Erythroblast (primary cell): Measurements from ENCODE around the gene FANCE.

ENCODE experiments used
- GATA1 ChIP-seq: IDR thresholded peaks from 2 replicates; pipeline ENCODE4 v1.6.1; 2011; ENCODE audit warnings: low read depth, mild to moderate bottlenecking, control low read depth, low read length, moderate library complexity
- POLR2A ChIP-seq: IDR thresholded peaks from 2 replicates; pipeline ENCODE4 v1.6.1; 2011; ENCODE audit warnings: mild to moderate bottlenecking, low read length

DNA sequence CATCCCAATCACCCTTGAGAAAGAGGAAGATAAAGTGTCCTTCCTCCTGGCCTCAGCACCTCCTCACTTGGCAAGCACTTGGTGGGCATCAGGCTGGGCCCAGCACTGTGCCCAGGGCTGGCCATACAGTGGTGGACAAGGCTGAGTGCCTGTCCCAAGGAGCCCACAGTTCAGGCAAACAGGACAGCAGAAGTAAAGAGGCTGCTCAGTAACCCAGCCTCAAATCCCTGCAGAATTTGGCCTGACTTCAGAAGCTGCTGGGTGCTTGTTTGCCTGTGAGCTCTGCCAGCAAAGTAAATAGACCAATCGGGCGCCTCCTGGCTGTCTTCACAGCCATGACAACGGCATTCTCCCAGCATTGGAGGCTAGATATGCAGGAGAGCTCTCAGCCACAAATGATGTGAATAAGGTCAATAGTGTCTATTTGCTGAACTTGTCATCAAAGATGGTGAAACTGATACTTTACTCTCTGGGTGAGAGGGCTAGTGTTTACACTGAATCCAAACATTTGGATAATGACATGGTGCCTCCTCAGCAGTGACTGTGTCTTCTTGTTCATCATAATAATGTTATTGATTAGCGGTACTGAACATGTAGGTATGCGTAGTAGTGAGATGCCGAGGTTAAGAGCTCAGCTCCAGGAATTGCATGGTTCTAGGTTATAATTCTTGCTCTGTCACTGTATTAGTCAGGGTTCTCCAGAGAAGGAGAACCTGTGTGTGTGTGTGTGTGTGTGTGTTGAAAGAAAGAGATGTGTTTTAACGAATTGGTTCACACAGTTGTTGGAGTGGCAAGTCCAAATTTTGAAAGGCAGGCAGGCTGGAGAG is 36.9 kb upstream of the FANCE start:
- no peak for TF ChIP-seq POLR2A
- TF ChIP-seq GATA1 = no peak
